Sigmoid colon (tissue), 3 donors: ENCODE results near the gene THSD7B.

ENCODE experiments used
- CTCF ChIP-seq, 4 experiments: fragments of 450-650 bp in 3 of 4; fragments of 200-600 bp in 1 of 4; IDR thresholded peaks; one replicate each; pipeline ENCODE4 v1.5.1; 2016 to 2019; ENCODE audit warnings: antibody characterized with exemption in 4 of 4, mild to moderate bottlenecking in 3 of 4, moderate library complexity in 2 of 4
- POLR2A ChIP-seq, 2 donors: fragments of 450-650 bp; IDR thresholded peaks; one replicate each; pipeline ENCODE4 v1.6.1; 2016; ENCODE audit warnings: antibody characterized with exemption in 2 of 2, mild to moderate bottlenecking in 2 of 2, moderate library complexity in 2 of 2

- TF ChIP-seq CTCF (IDR thresholded peaks at IDR 0.05) (no peak), POLR2A (IDR thresholded peaks at IDR 0.05) (no peak)
Observed at GRCh38 chr2:137437386-137437785, 672.0 kb downstream of the THSD7B start.
